ENCODE measurements around the gene POLH.
"Not testable (repeated sequence)": the region's sequence is repeated elsewhere in the genome, so short reads cannot be mapped to it uniquely, and the experiment has no call there.

The POLH gene

DNA sequence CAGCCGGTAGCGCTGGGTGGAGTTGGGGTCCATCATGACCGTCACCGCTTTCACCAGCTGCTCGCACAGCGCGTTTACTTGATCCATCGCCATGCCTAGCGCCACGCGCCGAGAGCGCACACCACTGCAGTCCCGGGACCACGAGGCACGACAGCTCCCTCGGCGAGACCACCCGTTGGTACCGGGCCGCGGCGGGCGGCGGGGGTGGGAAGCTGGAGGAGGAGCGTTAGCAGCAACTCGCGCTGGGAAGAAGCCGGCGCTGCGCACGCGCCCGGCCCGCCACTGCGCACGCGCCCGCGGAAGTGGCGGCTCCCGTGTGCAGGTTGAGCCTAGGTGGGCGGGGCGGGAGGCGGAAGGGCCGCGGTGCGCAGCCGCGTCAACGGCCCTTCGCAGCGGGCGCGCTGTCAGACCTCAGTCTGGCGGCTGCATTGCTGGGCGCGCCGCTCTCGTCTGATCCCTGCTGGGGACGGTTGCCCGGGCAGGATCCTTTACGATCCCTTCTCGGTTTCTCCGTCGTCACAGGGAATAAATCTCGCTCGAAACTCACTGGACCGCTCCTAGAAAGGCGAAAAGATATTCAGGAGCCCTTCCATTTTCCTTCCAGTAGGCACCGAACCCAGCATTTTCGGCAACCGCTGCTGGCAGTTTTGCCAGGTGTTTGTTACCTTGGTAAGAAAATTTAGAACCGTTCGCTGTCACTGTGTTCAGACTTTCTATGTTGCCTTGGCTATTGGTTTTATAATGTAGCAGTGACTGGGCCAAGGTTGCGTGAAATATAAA is at the start of gene POLH, which contains the start of gene XPO5:
POLH (plus strand) TSS at position 414 of the 780 bp plus-strand sequence. CDS start 6,135 bp downstream, outside the sequence.
XPO5 (minus strand) TSS at position 267 of the 780 bp plus-strand sequence; CDS start at position 93, 174 bp downstream.
- peak; percentile 90 for DNase-seq (ENCODE audit: low spot score)

DNA sequence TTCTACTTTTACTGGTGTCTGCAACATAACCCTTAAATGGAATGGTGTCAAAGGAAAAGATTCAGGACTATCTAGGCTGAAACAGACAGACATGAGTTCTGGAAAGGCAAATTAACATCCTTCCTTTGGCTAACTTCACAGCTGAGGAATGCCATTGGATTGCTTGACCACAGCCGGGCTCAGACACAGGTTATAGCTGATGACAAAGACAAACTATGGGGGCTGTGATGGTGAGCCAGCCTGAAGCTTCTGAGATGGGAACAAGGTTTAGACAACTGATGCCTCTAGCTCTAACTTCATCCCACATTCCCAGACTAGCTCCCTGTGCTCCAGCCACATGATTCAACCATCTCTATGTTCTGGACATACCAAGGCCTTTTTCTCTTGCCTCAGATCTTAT is 43.8 kb upstream of the POLH start:
- DNase-seq (ENCODE audit: low spot score) = no peak

DNA sequence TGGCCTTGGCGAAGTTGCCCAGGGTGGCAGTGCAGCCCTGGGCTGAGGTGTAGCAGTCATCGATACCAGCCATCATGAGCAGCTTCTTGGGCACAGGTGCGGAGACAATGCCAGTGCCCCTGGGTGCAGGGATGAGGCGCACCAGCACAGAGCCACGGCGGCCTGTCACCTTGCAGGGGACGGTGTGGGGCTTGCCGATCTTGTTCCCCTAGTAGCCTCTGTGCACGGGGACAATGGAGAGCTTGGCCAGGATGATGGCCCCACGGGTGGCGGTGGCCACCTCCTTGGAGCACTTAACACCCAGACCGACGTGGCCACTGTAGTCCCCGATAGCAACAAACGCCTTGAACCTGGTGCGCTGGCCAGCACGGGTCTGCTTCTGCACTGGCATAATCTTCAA is 37.0 kb upstream of the POLH start:
- DNase-seq (ENCODE audit: low spot score) = not testable (repeated sequence)

DNA sequence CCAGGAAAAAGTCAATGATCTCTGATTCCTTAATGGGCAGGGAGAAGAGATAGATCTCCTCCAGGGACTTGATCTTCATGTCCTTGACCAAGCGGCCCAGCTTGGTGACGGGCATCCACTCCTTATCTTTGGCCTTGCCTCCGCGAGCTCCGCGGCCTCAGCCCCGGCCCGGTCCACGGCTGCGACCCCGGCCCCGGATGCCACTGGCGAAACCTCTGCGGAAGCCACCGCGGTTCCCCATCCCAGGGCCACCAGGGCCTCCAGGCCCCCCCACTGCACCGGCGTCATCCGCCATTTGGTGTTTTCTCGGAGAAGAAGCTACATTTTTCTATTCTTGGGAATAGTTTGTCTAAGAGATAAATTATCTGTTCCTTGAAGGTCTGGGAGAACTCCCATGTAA is 36.6 kb upstream of the POLH start:
- DNase-seq (ENCODE audit: low spot score) = not testable (repeated sequence)

DNA sequence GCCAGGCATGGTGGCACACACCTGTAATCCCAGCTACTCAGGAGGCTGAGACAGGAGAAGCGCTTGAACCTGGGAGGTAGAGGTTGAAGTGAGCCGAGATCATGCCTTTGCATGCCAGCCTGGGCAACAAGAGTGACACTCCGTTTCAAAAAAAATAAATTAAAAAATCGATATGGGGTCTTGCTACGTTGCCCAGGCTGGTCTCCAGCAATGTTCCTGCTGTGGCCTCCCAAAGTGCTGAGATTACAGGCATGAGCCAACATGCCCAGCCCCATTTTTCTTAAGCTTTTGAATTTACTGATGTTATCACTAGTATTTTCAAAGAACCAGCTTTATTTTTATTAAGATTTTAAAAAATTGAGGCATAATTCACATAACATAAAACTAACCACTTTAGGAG is 35.5 kb upstream of the POLH start:
- no peak for DNase-seq (ENCODE audit: low spot score)

DNA sequence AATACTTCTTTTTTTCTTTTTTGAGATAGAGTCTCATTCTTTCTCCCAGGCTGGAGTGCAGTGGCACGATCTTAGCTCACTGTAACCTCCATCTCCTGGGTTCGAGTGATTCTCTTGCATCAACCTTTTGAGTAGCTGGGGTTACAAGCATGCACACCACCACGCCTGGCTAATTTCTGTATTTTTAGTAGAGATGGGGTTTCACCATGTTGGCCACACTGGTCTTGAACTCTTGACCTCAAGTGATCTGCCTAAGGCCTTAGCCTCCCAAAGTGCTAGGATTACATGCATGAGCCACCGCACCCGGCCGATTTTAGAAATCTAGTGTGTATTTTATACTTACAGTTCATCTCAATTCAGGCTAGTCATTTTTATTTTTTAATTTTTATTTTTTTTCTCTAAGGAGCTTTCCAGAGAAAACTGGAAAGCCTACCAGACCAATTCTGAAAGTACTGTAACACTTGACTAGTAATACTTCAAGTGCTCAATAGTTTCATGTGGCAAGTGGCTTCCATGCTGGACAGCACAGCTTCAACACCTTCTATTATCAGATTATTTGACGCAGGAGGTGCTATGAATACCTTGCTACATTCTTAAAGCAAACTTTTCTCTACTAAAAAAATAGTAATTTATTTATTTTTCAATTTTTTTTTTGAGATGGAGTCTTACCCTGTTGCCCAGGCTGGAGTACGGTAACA is 34.1 kb upstream of the POLH start:
- DNase-seq (ENCODE audit: low spot score) = no peak

DNA sequence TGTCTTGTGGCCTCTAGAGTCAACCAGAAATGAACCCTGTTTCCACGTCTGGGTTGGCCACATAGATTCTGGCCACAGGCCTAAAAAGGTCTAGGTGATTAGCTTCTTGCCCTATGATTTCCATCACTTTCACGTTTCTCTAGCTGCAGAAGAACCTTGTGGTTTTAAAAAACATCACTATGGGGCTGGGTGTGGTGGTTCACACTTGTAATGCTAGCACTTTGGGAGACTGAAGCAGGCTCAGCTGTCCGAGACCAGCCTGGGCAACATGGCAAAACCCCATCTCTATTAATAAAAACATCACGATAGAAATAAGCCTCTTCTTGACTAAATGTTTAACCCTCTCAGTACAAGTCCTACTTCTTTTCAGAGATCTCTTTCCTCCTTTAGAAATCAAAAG is 31.5 kb upstream of the POLH start:
- no peak for DNase-seq (ENCODE audit: low spot score)

DNA sequence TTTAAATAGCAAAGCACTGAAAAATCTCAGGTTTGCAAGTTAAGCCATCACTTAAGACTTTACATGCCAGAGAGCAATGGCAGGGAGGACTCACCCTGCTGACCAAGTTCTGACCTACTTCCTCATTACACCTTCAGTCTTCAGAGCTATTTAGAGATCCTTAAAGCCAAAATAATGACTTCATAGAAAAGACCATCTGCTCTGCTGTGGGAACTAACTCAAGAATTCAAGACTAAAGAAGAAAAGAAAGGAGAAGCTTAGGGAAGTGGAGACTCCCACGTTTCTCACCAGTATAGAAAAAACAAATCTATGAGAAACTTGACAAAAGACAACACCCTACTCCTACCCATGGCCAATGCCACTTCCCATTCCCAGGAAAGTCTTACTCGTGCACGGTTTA is 28.8 kb upstream of the POLH start:
- DNase-seq (ENCODE audit: low spot score) = no peak

DNA sequence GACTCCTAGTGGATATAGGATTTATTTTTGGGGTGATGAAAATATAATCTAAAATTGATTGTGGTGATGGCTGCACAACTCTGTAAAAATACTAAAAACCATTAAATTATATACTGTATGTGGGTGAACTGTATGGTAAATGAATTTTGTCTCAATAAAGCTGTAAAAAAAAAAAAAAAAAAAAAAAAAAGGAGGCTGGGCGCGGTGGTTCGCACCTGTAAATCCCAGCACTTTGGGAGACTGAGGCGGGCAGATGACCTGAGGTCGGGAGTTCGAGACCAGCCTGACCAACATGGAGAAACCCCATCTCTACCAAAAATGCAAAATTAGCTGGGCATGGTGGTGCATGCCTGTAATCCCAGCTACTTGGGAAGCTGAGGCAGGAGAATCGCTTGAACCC is 18.4 kb upstream of the POLH start:
- not testable (repeated sequence) for DNase-seq (ENCODE audit: low spot score)

DNA sequence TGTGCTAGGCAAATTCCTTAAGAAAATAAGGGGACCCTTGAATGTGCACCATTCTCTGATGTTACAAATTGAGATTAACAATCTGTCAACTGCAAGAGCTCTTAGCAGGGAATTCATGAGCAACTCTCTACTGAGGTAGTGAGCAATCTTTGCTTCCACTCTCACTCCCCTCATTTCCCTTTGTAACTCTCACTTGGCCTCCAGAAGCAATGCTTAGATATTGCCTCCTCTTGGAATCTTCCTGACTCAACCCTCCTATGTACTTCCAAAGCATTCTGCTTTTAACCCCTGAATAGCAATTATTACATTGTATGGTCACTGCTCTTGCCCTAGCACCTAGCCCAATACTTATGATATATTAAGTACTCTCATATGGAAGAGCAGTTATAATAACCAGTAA is 16.7 kb upstream of the POLH start:
- DNase-seq (ENCODE audit: low spot score) = no peak

DNA sequence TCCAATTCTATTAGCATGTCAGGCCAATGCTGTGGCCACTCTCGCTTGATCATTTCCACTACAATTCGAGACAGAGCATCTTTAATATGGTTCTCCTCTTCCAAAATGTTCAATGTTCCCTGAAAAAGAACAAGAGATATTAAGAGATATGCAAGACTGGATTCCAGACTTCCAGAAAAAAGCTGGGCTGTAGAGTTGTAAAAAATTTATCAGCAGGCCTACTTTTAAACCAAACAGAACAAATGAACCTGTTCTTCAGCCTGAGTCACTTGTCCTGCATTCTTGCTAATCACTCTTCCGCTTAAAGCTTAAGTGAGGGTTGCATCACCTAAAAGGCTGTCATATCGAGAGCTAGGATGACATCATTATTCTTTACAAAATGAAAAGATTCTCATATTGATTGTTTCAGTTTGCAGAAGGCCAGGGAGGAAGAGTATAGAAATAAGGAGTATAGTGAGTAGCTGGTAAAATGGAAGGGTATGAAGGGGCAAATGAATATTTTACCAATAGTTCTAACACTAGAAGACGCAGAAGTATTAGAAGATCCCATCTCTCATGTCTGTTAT is 5.0 kb upstream of the POLH start:
- DNase-seq (ENCODE audit: low spot score) = no peak

DNA sequence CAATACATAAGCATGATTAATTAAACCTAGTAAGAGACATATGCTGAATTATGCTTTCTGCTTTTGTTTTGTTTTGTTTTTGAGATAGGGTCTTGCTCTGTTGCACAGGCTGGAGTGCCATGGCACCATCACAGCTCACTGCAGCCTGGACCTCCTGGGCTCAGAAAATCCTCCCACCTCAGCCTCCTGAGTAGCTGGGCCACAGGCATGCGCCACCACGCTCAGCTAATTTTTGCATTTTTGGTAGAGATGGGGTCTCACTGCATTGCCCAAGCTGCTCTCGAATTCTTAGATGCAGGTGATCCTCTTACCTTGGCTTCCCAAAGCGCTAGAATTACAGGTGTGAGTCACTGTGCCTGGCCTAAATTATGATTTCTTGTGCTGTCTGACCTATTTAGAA is 4.0 kb upstream of the POLH start:
- DNase-seq (ENCODE audit: low spot score) = no peak

DNA sequence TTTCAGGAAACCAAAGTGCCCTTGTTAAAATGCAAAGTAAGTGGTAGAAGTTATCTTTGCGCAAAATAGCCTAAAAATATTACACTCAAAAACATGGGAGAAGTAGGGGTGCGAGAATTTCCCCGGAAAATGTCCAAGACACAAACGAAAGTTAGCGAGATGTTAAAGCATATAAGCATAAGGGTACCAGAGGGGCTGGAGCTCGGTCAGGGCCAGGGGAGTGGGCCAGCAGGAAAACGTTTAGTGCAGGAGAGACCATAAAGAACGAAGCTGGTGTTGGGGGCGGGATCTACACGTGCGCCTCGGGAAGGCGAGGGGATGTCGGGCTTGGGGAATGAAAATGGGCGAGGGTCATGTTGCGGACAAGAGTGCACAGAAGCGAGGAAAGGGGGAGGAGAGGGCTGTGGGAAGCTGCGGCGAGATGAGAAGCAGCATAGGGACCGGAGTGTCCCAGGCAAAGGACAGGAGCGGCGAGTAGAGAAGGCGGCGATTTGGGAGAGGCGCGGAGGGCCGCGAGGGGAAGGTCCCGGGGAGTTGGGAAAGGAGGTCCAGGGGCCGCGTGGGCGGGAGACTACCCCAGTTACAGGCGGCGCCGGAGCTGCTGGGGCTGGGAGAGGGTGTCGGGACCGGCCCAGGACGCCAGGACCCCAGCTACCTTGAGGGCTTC is 747 bp upstream of the POLH start:
- DNase-seq (ENCODE audit: low spot score) = no peak

DNA sequence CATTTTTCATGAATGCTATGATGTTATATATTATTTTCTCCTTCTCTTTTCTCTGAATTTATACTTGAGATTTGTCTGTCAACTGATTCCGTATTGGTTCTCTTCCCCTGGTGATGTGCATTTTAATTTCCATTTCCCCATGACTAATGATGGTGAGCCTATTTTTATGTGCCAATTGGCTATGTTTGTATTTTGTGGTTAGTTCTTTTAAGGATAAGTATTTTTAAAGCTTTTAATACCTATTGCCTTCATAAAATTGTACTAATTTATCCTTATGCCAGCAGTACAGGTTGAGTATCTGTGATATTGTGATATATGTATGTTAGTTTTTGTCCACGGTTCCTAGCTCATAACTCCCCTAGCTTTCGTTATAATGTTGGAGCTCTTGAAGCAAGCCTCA is 2.8 kb downstream of the POLH start:
- DNase-seq (ENCODE audit: low spot score) = no peak

DNA sequence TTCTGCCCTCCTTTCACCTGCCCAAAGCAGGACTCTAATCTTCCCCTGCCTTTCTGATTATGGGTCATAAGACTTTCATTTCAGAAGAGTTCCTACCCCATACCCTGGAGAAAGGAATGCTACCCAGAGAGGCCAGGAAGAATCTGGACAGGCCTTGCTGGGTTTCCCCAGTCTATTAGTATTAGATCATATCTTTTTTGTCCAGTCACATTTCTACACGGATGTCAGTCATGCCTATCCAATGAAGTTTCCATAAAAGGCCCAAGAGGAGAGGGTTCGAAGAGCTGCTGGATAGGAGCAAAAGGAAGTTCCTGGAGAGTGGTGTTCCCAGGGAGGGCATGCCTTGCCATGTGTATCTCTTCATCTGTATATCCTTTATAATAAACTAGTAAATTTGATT is 3.2 kb downstream of the POLH start:
- no peak for DNase-seq (ENCODE audit: low spot score)

DNA sequence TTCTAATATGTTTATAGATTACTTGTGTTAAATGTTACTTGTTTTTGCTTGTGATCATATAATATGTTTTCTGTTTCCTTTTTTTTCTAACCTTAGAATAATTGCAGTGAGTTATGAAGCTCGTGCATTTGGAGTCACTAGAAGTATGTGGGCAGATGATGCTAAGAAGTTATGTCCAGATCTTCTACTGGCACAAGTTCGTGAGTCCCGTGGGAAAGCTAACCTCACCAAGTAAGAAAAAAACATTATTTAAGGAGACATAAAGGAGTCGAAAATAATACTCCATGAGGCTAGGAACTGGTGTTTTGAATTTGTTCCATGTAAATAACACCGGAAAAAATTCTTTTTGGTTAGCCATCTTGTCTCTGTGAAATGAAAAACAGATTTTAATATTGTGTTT is 6.9 kb downstream of the POLH start:
- no peak for DNase-seq (ENCODE audit: low spot score)

DNA sequence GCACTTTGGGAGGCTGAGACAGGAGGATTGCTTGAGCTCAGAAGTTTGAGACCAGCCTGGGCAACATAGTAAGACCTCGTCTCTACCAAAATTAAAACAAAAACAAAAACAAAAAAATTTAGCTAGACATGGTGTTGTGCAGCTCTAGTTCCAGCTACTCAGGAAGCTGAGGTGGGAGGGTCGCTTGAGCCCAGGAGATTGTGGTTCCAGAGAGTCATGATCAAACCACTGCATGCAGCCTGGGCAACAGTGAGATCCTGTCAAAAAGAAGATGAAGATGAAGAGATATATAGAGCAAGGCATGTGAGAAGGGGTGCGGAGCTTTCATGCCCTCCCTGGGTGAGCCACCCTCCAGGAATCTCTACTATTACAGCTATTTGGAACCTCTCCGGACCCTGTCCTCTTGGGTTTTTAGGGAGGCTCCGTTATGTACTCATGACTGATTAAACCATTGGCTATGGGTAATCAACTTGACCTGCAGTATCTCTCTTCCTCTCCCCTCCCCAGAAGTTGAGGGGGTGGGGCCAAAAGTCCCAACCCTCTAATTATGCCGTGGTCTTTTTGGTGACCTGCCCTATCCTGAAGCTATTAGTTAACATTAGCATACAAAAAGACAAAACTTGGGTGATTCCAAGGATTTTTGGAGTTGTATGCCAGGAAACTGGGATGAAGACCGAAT is 9.0 kb downstream of the POLH start:
- peak; percentile 62 for DNase-seq (ENCODE audit: low spot score)

DNA sequence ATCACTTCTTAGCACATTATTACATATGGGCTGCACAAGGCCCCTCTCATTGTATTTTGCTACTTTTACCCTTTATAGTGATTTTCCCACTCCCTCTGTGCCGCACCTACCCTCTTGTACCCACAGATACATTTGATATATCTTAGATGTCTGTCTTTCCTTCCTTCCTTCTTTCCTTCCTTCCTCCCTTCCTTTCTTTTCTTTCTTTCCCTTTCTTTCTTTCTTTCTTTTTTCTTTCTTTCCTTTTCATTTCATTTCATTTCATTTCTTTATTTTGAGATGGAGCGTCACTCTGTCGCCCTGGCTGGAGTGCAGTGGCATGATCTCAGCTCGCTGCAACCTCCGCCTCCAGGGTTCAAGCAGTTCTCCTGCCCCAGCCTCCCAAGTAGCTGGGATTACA is 12.2 kb downstream of the POLH start:
- DNase-seq (ENCODE audit: low spot score) = no peak

DNA sequence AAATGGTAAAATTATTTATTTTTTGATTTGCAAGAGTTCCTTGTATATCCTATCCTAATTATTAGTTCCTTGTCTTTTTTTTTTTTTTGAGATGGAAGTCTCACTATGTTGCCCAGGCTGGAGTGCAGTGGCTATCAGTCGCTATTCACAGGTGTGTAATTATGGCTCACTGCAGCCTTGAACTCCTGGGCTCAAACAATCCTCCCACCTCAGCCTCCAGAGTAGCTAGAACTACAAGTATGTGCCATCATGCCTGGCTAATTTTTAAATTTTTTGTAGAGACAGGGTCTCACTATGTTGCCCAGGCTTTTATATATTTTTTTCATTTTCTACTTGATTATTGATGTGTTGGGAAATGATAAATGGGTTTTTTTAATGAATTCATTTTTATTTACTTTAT is 13.6 kb downstream of the POLH start:
- not testable (repeated sequence) for DNase-seq (ENCODE audit: low spot score)

DNA sequence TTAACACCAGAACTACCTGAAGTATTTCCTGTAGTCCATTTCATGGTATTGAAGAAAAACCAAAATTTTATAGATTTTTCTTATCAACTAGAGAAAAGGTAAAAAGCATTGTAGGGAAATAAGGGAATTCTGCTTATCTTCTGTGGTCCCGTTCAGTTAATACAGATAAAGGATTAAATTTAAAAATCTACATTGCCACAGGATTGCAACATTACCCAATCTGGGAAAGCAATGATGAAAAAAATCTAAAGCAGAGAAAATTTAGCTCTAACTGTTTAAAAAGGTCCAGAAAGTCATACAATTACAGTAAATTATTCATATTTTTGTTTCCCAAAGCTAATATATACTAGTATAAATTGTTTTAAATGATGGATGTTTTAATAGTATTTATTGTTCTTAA is 18.0 kb downstream of the POLH start:
- no peak for DNase-seq (ENCODE audit: low spot score)

DNA sequence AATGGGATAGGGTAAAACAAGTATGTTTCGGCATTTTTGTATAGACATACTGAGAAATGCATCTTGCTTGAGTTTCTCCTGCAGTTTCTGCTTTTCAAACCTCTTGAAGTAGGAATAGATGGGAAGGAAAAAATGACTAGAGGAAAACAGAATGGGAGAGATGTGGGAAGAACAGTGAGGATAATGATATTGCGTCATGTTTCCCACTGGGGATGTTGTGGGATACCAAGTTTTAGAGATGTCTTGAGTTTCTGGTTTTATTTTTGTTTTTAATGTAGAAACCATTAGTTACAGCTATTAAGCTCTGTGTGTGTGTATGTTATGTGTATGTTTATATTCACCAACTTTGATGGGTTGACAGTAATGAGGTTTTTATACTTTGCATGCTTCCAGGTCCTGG is 24.6 kb downstream of the POLH start:
- DNase-seq (ENCODE audit: low spot score) = no peak

DNA sequence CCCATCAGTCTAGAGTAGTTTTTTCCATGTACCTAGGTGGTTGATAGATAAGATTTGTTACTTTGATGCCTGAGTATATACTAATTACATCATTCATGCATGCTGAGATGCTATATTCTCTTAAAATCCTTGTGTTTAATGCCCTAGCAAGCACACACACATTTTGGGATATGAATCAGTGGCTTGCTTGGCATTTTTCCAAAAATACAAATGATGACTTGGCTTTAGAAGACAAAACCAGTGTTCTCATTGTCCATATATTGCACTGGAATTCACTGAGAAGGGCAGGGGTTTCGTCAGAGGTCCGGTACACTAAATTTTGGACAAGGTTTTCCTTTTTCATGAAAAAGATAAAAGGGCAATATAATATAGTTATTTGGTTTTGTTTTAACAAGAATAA is 28.2 kb downstream of the POLH start:
- DNase-seq (ENCODE audit: low spot score) = no peak
